Measurements from ENCODE around the gene SLIT3.

GRCh38 chr5:168916852-168917251, 384.1 kb downstream of the SLIT3 start:
- no peak for TF ChIP-seq CTCF (IDR thresholded peaks at IDR 0.05)
- no peak for TF ChIP-seq EZH2 (IDR thresholded peaks at IDR 0.05)
- no peak for TF ChIP-seq EZH2phosphoT487 (IDR thresholded peaks at IDR 0.05)
